HepG2 (cell line): ENCODE data around the gene RNASE2. TPM values are rescaled to one million over a fixed set of nuclear protein-coding genes. Genes with fewer than 3 reads are reported as not detected.

Experiments
- ATAC-seq: fragments of 200-7000 bp; cut with Tn5 transposase; 3 replicates; pipeline ENCODE4 v1.9.1; 2020; ENCODE audit warnings: mild to moderate bottlenecking, moderate library complexity
- BruUV-seq: library from RNA; stranded (reverse); fragments of 400-500 nt; replicated peaks from 2 replicates; lab custom pipeline; 2021; lab: Mats Ljungman, UMichigan
- CTCF ChIA-PET: fragments of 300-600 bp; formaldehyde crosslinking; extraction: SDS; loops from one replicate; lab custom pipeline; 2021; ENCODE audit warnings: low total read pairs, inconsistent platforms, low intra/inter-chr PET ratio; lab: Yijun Ruan, JAX
- POLR2A ChIA-PET: fragments of 350-600 bp; sonication (Branson Sonifier 250); formaldehyde crosslinking; loops from one replicate; lab custom pipeline; 2020; ENCODE audit warnings: antibody characterized with exemption, inconsistent platforms; lab: Yijun Ruan, JAX
- DNase-seq: peaks from one replicate; pipeline ENCODE4 v3.0.0-alpha.2; 2015; ENCODE audit warnings: low spot score
- FAIRE-seq: peaks from 3 replicates; lab custom pipeline; 2011; peaks lifted over from hg19 to GRCh38; lab: Jason Lieb, UNC
- H2AFZ ChIP-seq: one replicate; pipeline ENCODE4 v1.6.1; 2011; ENCODE audit warnings: low read length, inconsistent platforms
- H3K27ac ChIP-seq: fragments of 300-600 bp; 3 replicates; pipeline ENCODE4 v1.8.0; 2011; ENCODE audit warnings: mixed run types, mild to moderate bottlenecking, mixed read lengths, low read length, inconsistent platforms; ENCODE audit not compliant: insufficient read depth; ENCODE audit errors: extremely low read length
- H3K27me3 ChIP-seq, 2 experiments: fragments of 200-600 bp in 1 of 2; 2 replicates in 1 of 2; 3 replicates in 1 of 2; pipeline versions ENCODE4 v1.6.0 to v1.8.0; 2011; ENCODE audit warnings: low read length in 2 of 2, mild to moderate bottlenecking in 2 of 2, moderate library complexity in 2 of 2, inconsistent platforms in 1 of 2; ENCODE audit not compliant: insufficient read depth in 2 of 2, control insufficient read depth in 1 of 2
- H3K36me3 ChIP-seq, 2 experiments: fragments of 200-600 bp in 1 of 2; replicated peaks in 1 of 2; 2 replicates in 1 of 2; 3 replicates in 1 of 2; pipeline versions ENCODE4 v1.5.1 to v1.8.0; 2011; ENCODE audit warnings: low read length in 2 of 2, inconsistent platforms in 1 of 2; ENCODE audit not compliant: insufficient read depth in 2 of 2, control insufficient read depth in 1 of 2
- H3K4me1 ChIP-seq: 2 replicates; pipeline ENCODE4 v1.5.1; 2012; ENCODE audit warnings: low read length, inconsistent platforms; ENCODE audit not compliant: insufficient read depth
- H3K4me2 ChIP-seq: 2 replicates; pipeline ENCODE4 v1.6.0; 2011; ENCODE audit warnings: low read depth, low read length, inconsistent platforms
- H3K4me3 ChIP-seq, 3 experiments: fragments of 200-600 bp in 1 of 3; sonication (generic), shearing (Covaris generic) in 1 of 3; replicated peaks in 1 of 3; 2 replicates each; pipeline ENCODE4 v1.5.1; 2011 to 2016; ENCODE audit warnings: low read length in 3 of 3, inconsistent platforms in 2 of 3, low read depth in 2 of 3, mild to moderate bottlenecking in 2 of 3, control low read depth in 1 of 3, mixed read lengths in 1 of 3; ENCODE audit not compliant: insufficient read depth in 1 of 3
- H3K79me2 ChIP-seq: one replicate; pipeline ENCODE4 v1.6.1; 2011; ENCODE audit warnings: low read length, inconsistent platforms; ENCODE audit not compliant: insufficient read depth
- H3K9ac ChIP-seq: 2 replicates; pipeline ENCODE4 v1.6.0; 2011; ENCODE audit warnings: mild to moderate bottlenecking, low read depth, low read length, inconsistent platforms; ENCODE audit not compliant: insufficient read depth
- H3K9me3 ChIP-seq: 2 replicates; pipeline ENCODE4 v1.5.1; 2012; ENCODE audit warnings: mild to moderate bottlenecking, low read length
- H4K20me1 ChIP-seq: 2 replicates; pipeline ENCODE4 v1.6.0; 2011; ENCODE audit warnings: inconsistent platforms, mild to moderate bottlenecking, low read length, moderate library complexity; ENCODE audit not compliant: insufficient read depth
- ERF ChIP-seq: IDR thresholded peaks from 2 replicates; pipeline ENCODE4 v1.6.1; 2018; ENCODE audit warnings: missing biosample characterization, missing genetic modification reagents
- HOXA7 ChIP-seq: sonication (generic); formaldehyde crosslinking; IDR thresholded peaks from 2 replicates; pipeline ENCODE4 v1.8.1; 2022; ENCODE audit warnings: mild to moderate bottlenecking, missing genetic modification reagents, moderate library complexity
- KLF16 ChIP-seq, 2 experiments: sonication (generic) in 1 of 2; formaldehyde crosslinking in 1 of 2; IDR thresholded peaks; 2 replicates each; pipeline versions ENCODE4 v1.6.1 to v1.8.0; 2016 to 2023; ENCODE audit warnings: missing genetic modification reagents in 2 of 2, missing compliant biosample characterization in 1 of 2
- RBM39 ChIP-seq: fragments of 200-400 bp; formaldehyde crosslinking; IDR thresholded peaks from one replicate; pipeline ENCODE4 v1.6.1; 2018; ENCODE audit warnings: antibody characterized with exemption, mild to moderate bottlenecking, low read depth, low read length; ENCODE audit not compliant: poor library complexity, severe bottlenecking
- TBX2 ChIP-seq: sonication (generic); formaldehyde crosslinking; IDR thresholded peaks from 2 replicates; pipeline ENCODE4 v1.5.0; 2020; ENCODE audit warnings: missing genetic modification reagents, mild to moderate bottlenecking, borderline replicate concordance
- ZFX ChIP-seq: sonication (generic); formaldehyde crosslinking; IDR thresholded peaks from 2 replicates; pipeline ENCODE4 v1.4.0; 2020; ENCODE audit warnings: mild to moderate bottlenecking, low read depth, missing genetic modification reagents, moderate library complexity
- ZNF180 ChIP-seq: sonication (generic); formaldehyde crosslinking; IDR thresholded peaks from 2 replicates; pipeline ENCODE4 v1.4.0; 2020; ENCODE audit warnings: low read depth, missing genetic modification reagents, borderline replicate concordance
- ZNF296 ChIP-seq: sonication (generic); formaldehyde crosslinking; conservative IDR thresholded peaks from 2 replicates; pipeline ENCODE4 v1.5.0; 2020; ENCODE audit warnings: mild to moderate bottlenecking, missing genetic modification reagents
- ZNF331 ChIP-seq: sonication (generic); formaldehyde crosslinking; IDR thresholded peaks from 2 replicates; pipeline ENCODE4 v1.4.0; 2020; ENCODE audit warnings: missing genetic modification reagents
- ZNF550 ChIP-seq: sonication (generic); formaldehyde crosslinking; IDR thresholded peaks from 2 replicates; pipeline ENCODE4 v1.4.0; 2020; ENCODE audit warnings: mild to moderate bottlenecking, missing genetic modification reagents, borderline replicate concordance
- WGBS: methylation state at CpG from one replicate; pipeline ENCODE4 v1.1.6; 2017; ENCODE audit warnings: low lambda C conversion rate; 5-methylcytosine and 5-hydroxymethylcytosine counted together
- in situ Hi-C: cut with HindIII; loops from 2 replicates; pipeline ENCODE4 v1.10.0; 2017; ENCODE audit warnings: low pct_unique_long_range_greater_than_20kb; ENCODE audit not compliant: extremely low pct_ligation_motif_present
- intact Hi-C: fragments of 100-400 bp; cut with micrococcal nuclease; formaldehyde crosslinking; loops from one replicate; pipeline ENCODE4 v1.10.0; 2022; ENCODE audit not compliant: unreplicated experiment
- polyA plus RNA-seq, 8 experiments: library from polyadenylated mRNA; depleted of rRNA in 3 of 8; stranded (reverse) in 7 of 8; unstranded in 1 of 8; fragments of >200 nt; fragmentation: Illumina TruSeq in 4 of 8; extraction: Trizol in 4 of 8; gene quantifications; 2 replicates each; pipeline versions ENCODE4 v1.2.1 to v1.2.3, GENCODE V29; 2011 to 2016; ENCODE audit warnings: low read depth in 4 of 8, missing spikeins in 1 of 8, mixed read lengths in 1 of 8; ENCODE audit not compliant: insufficient read depth in 1 of 8
- total RNA-seq, 5 experiments: library from RNA; depleted of rRNA; stranded (reverse); fragments of >200 nt; fragmentation: Illumina TruSeq; extraction: Trizol; gene quantifications; 2 replicates each; pipeline ENCODE4 v1.2.3, GENCODE V29; 2016; ENCODE audit warnings: low read depth in 1 of 5
- TF ChIP-seq, protein P1 (sequence below): sonication (generic); formaldehyde crosslinking; IDR thresholded peaks from 2 replicates; pipeline ENCODE4 v1.4.0; 2020; ENCODE audit warnings: low read depth, missing genetic modification reagents
- TF ChIP-seq, protein P2 (sequence below): sonication (generic); formaldehyde crosslinking; IDR thresholded peaks from 2 replicates; pipeline ENCODE4 v1.5.0; 2020; ENCODE audit warnings: mild to moderate bottlenecking, missing genetic modification reagents
- TF ChIP-seq, protein P3 (sequence below): sonication (generic); formaldehyde crosslinking; IDR thresholded peaks from 2 replicates; pipeline ENCODE4 v1.5.0; 2020; ENCODE audit warnings: missing genetic modification reagents
- TF ChIP-seq, protein P4 (sequence below): sonication (generic); formaldehyde crosslinking; IDR thresholded peaks from 2 replicates; pipeline ENCODE4 v1.5.0; 2020; ENCODE audit warnings: mild to moderate bottlenecking, missing genetic modification reagents

The RNASE2 gene
- total and polyA plus RNA-seq, 2 of the 13 experiments (the other 11 are each of a cell fraction or from before 2014, with no cell fraction given), result 0.69 TPM; not detected in 1

DNA sequence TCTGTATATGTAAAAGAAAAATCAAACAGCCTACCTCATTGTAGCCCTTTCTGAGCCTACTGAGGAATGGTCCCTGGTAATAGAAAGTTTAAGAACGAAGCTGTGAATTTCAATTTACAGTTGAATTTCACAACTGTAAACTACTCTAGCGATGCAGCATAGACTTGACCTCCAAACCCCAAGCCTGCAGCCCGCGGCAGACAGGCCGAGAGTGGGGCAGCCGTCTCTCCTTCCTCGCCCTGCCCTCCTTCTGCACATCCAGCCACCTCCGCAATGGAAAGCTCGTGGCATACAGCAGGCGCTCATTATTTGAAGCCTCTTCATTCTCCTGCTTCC, 15.3 kb downstream of the RNASE2 start:
- ATAC-seq, result peak; percentile 59
- TF ChIP-seq ZNF180 (CRISPR knock-in tag), result no peak
- TF ChIP-seq, protein P1, sequence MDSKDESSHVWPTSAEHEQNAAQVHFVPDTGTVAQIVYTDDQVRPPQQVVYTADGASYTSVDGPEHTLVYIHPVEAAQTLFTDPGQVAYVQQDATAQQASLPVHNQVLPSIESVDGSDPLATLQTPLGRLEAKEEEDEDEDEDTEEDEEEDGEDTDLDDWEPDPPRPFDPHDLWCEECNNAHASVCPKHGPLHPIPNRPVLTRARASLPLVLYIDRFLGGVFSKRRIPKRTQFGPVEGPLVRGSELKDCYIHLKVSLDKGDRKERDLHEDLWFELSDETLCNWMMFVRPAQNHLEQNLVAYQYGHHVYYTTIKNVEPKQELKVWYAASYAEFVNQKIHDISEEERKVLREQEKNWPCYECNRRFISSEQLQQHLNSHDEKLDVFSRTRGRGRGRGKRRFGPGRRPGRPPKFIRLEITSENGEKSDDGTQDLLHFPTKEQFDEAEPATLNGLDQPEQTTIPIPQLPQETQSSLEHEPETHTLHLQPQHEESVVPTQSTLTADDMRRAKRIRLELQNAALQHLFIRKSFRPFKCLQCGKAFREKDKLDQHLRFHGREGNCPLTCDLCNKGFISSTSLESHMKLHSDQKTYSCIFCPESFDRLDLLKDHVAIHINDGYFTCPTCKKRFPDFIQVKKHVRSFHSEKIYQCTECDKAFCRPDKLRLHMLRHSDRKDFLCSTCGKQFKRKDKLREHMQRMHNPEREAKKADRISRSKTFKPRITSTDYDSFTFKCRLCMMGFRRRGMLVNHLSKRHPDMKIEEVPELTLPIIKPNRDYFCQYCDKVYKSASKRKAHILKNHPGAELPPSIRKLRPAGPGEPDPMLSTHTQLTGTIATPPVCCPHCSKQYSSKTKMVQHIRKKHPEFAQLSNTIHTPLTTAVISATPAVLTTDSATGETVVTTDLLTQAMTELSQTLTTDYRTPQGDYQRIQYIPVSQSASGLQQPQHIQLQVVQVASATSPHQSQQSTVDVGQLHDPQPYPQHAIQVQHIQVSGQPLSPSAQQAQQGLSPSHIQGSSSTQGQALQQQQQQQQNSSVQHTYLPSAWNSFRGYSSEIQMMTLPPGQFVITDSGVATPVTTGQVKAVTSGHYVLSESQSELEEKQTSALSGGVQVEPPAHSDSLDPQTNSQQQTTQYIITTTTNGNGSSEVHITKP (CRISPR knock-in tag), result no peak
- TF ChIP-seq, protein P2, sequence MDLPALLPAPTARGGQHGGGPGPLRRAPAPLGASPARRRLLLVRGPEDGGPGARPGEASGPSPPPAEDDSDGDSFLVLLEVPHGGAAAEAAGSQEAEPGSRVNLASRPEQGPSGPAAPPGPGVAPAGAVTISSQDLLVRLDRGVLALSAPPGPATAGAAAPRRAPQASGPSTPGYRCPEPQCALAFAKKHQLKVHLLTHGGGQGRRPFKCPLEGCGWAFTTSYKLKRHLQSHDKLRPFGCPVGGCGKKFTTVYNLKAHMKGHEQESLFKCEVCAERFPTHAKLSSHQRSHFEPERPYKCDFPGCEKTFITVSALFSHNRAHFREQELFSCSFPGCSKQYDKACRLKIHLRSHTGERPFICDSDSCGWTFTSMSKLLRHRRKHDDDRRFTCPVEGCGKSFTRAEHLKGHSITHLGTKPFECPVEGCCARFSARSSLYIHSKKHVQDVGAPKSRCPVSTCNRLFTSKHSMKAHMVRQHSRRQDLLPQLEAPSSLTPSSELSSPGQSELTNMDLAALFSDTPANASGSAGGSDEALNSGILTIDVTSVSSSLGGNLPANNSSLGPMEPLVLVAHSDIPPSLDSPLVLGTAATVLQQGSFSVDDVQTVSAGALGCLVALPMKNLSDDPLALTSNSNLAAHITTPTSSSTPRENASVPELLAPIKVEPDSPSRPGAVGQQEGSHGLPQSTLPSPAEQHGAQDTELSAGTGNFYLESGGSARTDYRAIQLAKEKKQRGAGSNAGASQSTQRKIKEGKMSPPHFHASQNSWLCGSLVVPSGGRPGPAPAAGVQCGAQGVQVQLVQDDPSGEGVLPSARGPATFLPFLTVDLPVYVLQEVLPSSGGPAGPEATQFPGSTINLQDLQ (CRISPR knock-in tag), result no peak
- TF ChIP-seq ZNF550 (CRISPR knock-in tag), result 0 out of 2 replicates have a peak, but pooled peaks have one; percentile 56
- TF ChIP-seq ZNF331, result no peak
- no peak for TF ChIP-seq ZFX (CRISPR knock-in tag)
- TF ChIP-seq ZNF296 (CRISPR knock-in tag), result no peak
- no peak for TF ChIP-seq TBX2 (CRISPR knock-in tag)
- TF ChIP-seq HOXA7, result no peak
- no peak for TF ChIP-seq ERF
- TF ChIP-seq, protein P3, sequence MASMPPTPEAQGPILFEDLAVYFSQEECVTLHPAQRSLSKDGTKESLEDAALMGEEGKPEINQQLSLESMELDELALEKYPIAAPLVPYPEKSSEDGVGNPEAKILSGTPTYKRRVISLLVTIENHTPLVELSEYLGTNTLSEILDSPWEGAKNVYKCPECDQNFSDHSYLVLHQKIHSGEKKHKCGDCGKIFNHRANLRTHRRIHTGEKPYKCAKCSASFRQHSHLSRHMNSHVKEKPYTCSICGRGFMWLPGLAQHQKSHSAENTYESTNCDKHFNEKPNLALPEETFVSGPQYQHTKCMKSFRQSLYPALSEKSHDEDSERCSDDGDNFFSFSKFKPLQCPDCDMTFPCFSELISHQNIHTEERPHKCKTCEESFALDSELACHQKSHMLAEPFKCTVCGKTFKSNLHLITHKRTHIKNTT (CRISPR knock-in tag), result no peak
- TF ChIP-seq, protein P4, sequence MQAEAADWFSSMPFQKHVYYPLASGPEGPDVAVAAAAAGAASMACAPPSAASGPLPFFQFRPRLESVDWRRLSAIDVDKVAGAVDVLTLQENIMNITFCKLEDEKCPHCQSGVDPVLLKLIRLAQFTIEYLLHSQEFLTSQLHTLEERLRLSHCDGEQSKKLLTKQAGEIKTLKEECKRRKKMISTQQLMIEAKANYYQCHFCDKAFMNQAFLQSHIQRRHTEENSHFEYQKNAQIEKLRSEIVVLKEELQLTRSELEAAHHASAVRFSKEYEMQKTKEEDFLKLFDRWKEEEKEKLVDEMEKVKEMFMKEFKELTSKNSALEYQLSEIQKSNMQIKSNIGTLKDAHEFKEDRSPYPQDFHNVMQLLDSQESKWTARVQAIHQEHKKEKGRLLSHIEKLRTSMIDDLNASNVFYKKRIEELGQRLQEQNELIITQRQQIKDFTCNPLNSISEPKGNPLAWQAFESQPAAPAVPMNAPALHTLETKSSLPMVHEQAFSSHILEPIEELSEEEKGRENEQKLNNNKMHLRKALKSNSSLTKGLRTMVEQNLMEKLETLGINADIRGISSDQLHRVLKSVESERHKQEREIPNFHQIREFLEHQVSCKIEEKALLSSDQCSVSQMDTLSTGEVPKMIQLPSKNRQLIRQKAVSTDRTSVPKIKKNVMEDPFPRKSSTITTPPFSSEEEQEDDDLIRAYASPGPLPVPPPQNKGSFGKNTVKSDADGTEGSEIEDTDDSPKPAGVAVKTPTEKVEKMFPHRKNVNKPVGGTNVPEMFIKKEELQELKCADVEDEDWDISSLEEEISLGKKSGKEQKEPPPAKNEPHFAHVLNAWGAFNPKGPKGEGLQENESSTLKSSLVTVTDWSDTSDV, result no peak
- no peak for TF ChIP-seq RBM39
- no peak for TF ChIP-seq KLF16 (CRISPR knock-in tag; IDR thresholded peaks at IDR 0.05)

More for the DNA sequence above, 15.3 kb downstream of the RNASE2 start:
- Histone ChIP-seq H3K9me3 (no peaks in the 10 kb centered on the region), H3K27me3 (peaks cover 0 to 23% of the 10 kb centered on the region in 2 experiments; a peak in 3 of 5 replicates), H3K4me1 (peaks cover 32% of the 10 kb centered on the region), H3K4me2 (peak overlapping the region; percentile 92), H3K36me3 (no peaks in the 10 kb centered on the region), H3K79me2 (no peaks in the 10 kb centered on the region), H3K27ac (no peak overlapping the region), H2AFZ (peak overlapping the region; percentile 68), H3K4me3 (peak overlapping the region; percentile 54 to 80 (median 80)), H3K9ac (peak overlapping the region; percentile 54), H4K20me1 (no peaks in the 10 kb centered on the region)
- DNase-seq (no peak), FAIRE-seq (no peak)
- 3% methylated on average over 10 of the region's 10 CpGs for WGBS
- CTCF ChIA-PET, result interaction anchor here (1.1 to 2.4 kb wide), 4 partner anchors 20 to 273 kb away, joined by 4 to 32 read pairs (median 7); partner anchors contain the start of gene METTL17
- in situ Hi-C loops, result loop anchor here (10.0 kb wide), 1 partner anchor 506 kb away; the partner anchor contains the start of genes PIP4P1 and PNP
- BruUV-seq, result no TSS peak
- intact Hi-C loops, result no loop called here
- POLR2A ChIA-PET, result interaction anchor here (1.0 to 1.4 kb wide), 2 partner anchors 279 to 289 kb away, joined by 3 read pairs; no protein-coding TSS in a partner anchor
